Activated CD4-positive, alpha-beta T cell treated with anti-CD3 and anti-CD28 coated beads for 4 hours (primary cell): Measurements from ENCODE around the gene FBLIM1.

Experiments used
- DNase-seq, 2 donors: peaks; one replicate each; pipeline ENCODE4 v3.0.0-alpha.2; 2020

FBLIM1 gene, protein sequence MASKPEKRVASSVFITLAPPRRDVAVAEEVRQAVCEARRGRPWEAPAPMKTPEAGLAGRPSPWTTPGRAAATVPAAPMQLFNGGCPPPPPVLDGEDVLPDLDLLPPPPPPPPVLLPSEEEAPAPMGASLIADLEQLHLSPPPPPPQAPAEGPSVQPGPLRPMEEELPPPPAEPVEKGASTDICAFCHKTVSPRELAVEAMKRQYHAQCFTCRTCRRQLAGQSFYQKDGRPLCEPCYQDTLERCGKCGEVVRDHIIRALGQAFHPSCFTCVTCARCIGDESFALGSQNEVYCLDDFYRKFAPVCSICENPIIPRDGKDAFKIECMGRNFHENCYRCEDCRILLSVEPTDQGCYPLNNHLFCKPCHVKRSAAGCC

GRCh38 chr1:15758343-15758931 is at the start of gene FBLIM1:
Gene FBLIM1, plus strand, starts transcription at chr1:15758795. Its CDS starts 6,189 bp downstream, at chr1:15764984.
- no peak for DNase-seq

GRCh38 chr1:15709226-15709625 is 49.4 kb upstream of the FBLIM1 start:
- DNase-seq: no peak

GRCh38 chr1:15712168-15712567 is 46.4 kb upstream of the FBLIM1 start:
- DNase-seq: no peak

DNA sequence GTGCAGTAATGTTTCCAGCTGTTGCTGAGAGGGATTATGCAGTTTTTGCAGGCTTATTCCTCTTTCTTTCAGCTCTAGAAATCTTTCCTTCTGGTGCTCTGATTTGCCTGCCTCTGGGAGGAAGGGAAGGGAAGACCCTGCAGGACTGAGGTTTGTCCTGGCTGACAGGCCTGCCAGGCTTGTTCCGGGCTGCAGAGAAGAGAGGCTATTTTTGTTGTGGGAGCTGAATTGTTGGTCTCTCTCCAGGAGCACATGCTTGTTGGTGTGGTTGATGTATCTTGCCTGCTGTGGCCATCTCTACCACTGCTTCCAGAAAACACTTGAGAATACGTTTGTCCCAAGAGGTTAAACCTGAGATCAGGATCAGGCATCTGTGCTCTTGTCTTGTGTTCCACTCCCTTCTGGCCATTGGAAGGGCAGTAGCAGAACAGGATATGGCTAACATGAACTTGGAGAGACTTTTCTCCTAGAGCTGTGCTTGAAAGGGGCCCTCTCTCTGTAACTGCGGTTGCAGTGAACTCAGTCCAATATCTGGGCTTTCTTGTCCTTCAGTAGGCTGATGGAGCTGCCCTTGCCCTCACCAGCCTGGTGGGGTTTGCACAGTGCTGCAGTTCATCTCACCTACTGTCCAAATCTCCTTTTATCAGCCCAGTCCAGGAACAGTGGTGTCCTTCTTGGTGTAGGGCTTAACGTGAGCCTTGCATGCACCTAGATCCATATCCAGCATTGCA is 44.0 kb upstream of the FBLIM1 start:
- no peak for DNase-seq

DNA sequence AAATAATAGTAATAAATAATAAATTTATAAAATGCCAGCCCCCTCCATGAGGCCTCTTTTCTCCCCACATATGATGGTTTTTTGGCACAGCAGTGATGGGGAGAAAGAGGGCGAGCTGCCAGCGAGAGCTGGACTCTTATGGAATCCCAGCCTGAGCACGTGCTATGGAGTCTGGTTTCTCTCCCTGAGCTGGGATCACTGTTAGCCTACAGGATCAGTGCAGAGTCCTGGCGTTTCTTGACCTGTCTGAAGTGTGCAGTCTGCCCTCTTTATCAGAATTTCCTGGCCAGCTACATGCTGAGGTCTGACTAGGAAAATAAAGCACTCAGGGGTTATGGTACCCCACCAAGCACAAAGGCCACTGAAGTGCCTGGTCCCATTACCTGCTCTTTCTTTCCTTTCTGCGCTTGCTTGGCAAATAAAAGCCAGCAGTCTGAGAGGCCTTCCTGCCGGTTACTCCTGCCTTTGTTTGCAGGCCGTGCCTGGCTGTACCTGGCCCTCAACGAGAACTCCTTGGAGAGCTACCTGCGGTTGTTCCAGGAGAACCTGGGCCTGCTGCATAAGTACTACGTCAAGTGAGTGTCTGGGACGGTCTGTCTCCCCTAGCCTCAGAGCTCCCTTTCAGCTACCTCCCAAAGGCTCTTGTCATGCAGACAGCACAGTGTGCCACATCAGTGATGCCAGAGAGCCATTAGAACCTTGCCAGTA is 41.0 kb upstream of the FBLIM1 start:
- DNase-seq: no peak

GRCh38 chr1:15718199-15718601 is 40.4 kb upstream of the FBLIM1 start:
- no peak for DNase-seq

GRCh38 chr1:15719381-15720120 is 39.0 kb upstream of the FBLIM1 start:
- DNase-seq: no peak

- no peak for DNase-seq
These were observed 37.7 kb upstream of the FBLIM1 start for GRCh38 chr1:15720861-15721260.

DNA sequence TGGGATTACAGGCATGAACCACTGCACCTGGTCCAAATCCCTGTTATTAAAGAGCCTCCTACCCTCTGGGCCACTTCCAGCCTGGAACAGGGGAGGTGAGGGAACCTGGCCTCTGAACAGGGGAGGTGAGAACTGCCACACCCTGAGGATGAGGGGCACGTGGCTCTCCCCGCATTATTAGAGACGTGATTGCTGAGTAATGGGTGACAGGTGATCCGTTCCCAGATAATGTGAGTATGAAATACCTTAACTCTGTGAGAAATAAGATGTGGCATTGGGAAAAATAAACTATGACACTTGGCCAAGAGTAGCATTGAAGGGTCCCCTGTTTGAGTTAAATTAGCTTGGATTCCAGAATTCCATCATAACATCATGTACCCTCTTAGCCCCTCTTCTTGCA is 36.2 kb upstream of the FBLIM1 start:
- no peak for DNase-seq

GRCh38 chr1:15722836-15723532 is 35.6 kb upstream of the FBLIM1 start:
- no peak for DNase-seq

- DNase-seq: no peak
These were observed 34.9 kb upstream of the FBLIM1 start for GRCh38 chr1:15723631-15724246.

DNA sequence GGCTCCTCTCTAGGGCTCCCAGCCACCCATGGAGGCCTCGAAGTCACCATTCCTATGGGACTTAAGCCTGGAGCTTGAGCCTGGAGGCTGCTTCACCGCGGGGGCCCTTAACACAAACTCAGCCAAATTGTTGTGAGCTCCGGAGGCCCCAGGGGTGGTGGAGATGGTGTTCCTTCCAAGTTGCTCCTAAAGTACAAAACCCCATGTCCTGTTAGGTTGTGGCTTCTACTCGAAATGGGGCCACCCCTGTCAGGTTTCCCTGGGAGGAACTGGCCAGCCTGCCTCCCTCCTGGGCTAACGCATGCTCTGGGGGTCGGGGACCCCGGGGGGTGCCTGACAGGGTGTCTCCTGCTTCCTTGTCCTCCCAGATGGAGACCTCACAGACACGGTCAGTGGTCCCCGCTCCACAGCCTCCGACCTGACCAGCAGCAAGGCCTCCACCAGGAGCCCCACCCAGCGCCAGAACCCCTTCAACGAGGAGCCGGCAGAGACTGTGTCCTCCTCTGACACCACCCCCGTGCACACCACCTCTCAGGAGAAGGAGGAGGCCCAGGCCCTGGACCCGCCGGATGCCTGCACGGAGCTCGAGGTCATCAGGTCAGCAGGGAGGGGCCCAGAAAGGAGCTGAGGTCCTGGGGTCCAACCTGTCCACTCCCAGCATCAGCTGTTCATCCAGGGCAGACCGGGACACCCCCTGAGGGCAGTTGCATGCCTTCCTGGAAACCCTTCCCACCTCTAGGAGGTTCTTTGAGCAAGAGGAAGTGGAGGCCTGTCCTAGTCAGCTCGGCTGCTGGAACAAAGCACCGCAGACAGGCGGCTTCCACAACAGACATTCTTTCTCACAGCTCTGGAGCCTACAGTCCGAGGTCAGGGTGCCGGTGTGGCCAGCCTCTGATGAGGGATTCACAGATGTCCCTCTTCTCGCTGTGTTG is 33.4 kb upstream of the FBLIM1 start:
- DNase-seq: no peak

DNA sequence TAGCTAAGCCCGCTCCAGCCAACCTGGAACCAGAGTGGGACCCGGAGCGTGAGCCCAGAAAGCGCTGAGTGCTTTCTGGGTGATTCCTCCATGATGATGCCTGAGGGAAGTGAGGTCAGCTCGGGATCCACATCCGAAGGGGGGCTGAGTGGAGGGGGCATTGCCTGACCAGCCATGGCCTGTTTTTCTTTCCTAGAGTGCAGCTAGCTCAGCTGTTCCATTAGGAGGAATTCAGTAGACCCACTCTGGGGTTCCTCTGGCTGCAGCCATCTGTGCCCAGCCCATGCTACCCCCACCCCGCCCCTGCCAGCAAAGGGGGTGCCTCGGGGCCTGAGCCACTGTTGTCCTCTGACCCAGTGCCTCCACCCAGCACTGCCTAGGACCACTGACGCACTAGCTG is 32.1 kb upstream of the FBLIM1 start:
- DNase-seq: no peak

- DNase-seq: no peak
These were observed 31.6 kb upstream of the FBLIM1 start for GRCh38 chr1:15727021-15727420.

DNA sequence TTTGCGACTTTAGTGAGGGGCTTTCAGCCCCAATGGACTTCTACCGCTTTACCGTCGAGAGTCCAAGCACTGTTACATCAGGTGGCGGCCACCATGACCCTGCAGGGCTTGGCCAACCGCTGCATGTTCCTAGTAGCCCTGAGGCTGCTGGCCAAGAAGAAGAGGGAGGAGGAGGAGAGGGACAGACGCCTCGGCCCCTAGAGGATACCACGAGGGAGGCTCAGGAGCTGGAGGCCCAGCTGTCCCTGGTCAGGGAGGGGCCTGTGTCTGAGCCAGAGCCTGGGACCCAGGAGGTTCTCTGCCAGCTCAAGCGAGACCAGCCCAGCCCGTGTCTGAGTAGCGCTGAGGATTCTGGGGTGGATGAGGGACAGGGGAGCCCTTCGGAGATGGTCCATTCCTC is 31.2 kb upstream of the FBLIM1 start:
- DNase-seq: no peak

DNA sequence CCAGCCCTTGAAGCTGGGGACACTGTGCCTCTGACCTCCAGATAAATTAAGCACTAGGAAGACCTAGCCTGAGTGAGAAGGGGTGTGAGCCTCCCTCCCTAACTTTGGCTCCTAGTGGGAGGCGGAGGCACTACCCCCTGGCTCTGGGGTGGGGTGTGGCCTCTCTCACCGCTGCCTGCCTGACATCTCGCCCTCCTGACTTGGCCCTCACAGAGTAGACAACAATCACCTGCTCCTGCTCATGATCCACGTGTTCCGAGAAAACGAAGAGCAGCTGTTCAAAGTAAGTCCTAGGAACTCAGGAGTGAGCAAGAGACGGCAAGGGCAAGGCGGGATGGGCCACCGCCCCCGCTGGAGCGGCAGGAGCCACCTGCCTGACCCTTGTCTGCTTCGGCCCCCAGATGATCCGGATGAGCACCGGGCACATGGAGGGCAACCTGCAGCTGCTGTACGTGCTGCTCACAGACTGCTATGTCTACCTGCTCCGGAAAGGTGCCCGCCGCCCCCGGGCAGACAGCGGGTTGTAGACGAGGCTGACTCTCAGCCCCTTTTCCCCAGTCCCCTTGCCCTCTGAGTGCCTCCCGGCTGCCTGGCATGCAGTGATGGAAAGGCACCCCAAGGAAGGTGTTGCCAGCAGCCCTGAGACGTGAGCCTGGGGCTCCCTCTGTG is 30.6 kb upstream of the FBLIM1 start:
- no peak for DNase-seq

GRCh38 chr1:15728937-15729657 is 29.5 kb upstream of the FBLIM1 start:
- DNase-seq: no peak

- no peak for DNase-seq
These were observed 28.2 kb upstream of the FBLIM1 start for GRCh38 chr1:15730423-15730822.

DNA sequence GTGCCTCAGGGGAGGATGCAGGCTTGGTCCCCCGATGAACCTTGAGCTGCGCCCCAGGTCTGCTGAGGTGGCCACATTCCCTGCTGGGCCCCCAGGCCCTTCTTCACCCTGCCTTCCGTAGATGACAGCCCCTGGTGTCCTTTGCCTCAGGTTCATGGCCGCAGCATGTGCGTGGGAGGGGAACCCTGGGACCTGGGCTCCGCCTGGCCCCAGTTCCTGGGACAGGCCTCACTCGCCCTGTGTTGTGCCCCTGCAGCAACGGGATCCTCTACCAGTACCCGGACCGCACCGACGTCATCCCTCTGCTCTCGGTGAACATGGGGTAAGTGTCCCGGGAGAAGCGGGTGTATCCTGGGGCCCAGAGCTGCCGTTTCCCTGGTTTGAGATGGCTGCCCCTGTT is 27.7 kb upstream of the FBLIM1 start:
- no peak for DNase-seq
